GM23338 (cell line): ENCODE results near the gene MMP28. TPM values are rescaled to one million over a fixed set of nuclear protein-coding genes. Genes with fewer than 3 reads are reported as not detected.

Experiments used
- ATAC-seq: fragments of 200-7000 bp; cut with Tn5 transposase; 3 replicates; pipeline ENCODE4 v1.9.1; 2020
- DNase-seq: peaks from one replicate; pipeline ENCODE4 v3.0.0-alpha.2; 2015; ENCODE audit warnings: low spot score
- H2AFZ ChIP-seq: fragments of 200-600 bp; sonication (generic); 2 replicates; pipeline ENCODE4 v1.8.0; 2016; ENCODE audit warnings: antibody characterized with exemption, mild to moderate bottlenecking, moderate library complexity
- H3F3A ChIP-seq: fragments of 200-600 bp; sonication (generic); replicated peaks from 2 replicates; pipeline ENCODE4 v1.8.0; 2017; ENCODE audit warnings: antibody characterized with exemption, mixed run types, low read depth
- H3K27ac ChIP-seq: fragments of 200-600 bp; sonication (generic); 2 replicates; pipeline ENCODE4 v1.6.1; 2016; ENCODE audit warnings: low read depth
- H3K27me3 ChIP-seq: fragments of 200-600 bp; sonication (generic); 2 replicates; pipeline ENCODE4 v1.8.0; 2016; ENCODE audit warnings: mild to moderate bottlenecking, mixed run types, moderate library complexity; ENCODE audit not compliant: insufficient read depth
- H3K36me3 ChIP-seq: fragments of 200-600 bp; sonication (generic); 2 replicates; pipeline ENCODE4 v1.8.0; 2016; ENCODE audit warnings: mild to moderate bottlenecking; ENCODE audit not compliant: insufficient read depth
- H3K4me1 ChIP-seq: fragments of 200-600 bp; sonication (generic); 2 replicates; pipeline ENCODE4 v1.8.0; 2016; ENCODE audit warnings: mild to moderate bottlenecking, moderate library complexity; ENCODE audit not compliant: insufficient read depth
- H3K4me2 ChIP-seq: fragments of 200-600 bp; sonication (generic); 2 replicates; pipeline ENCODE4 v1.7.1; 2017; ENCODE audit warnings: mixed run types
- H3K4me3 ChIP-seq: fragments of 200-600 bp; sonication (generic); 2 replicates; pipeline ENCODE4 v1.6.1; 2016; ENCODE audit warnings: mixed run types
- H3K79me2 ChIP-seq: fragments of 200-600 bp; sonication (generic); replicated peaks from 2 replicates; pipeline ENCODE4 v1.8.0; 2017; ENCODE audit warnings: mild to moderate bottlenecking; ENCODE audit not compliant: insufficient read depth
- H3K9me2 ChIP-seq: fragments of 200-600 bp; sonication (generic); 2 replicates; pipeline ENCODE4 v1.8.0; 2017; ENCODE audit not compliant: insufficient read depth
- H4K20me1 ChIP-seq: fragments of 200-600 bp; sonication (generic); replicated peaks from 2 replicates; pipeline ENCODE4 v1.8.0; 2017; ENCODE audit warnings: mild to moderate bottlenecking; ENCODE audit not compliant: insufficient read depth
- H3K27ac Mint-ChIP-seq: 2 replicates; pipeline ENCODE4 v1.8.0; 2020; ENCODE audit warnings: inconsistent platforms, mild to moderate bottlenecking, moderate library complexity, mixed read lengths
- H3K27me3 Mint-ChIP-seq: 3 replicates; pipeline ENCODE4 v1.8.0; 2022; ENCODE audit warnings: low read depth, mild to moderate bottlenecking, moderate library complexity, mixed read lengths, inconsistent platforms; ENCODE audit not compliant: insufficient read depth, poor library complexity
- H3K36me3 Mint-ChIP-seq: 3 replicates; pipeline ENCODE4 v1.8.0; 2021; ENCODE audit warnings: low read depth, mild to moderate bottlenecking, inconsistent platforms, moderate library complexity, mixed read lengths
- H3K4me1 Mint-ChIP-seq: 3 replicates; pipeline ENCODE4 v1.8.0; 2020; ENCODE audit warnings: mild to moderate bottlenecking, inconsistent platforms, mixed read lengths
- H3K4me3 Mint-ChIP-seq: 3 replicates; pipeline ENCODE4 v1.8.0; 2021; ENCODE audit warnings: moderate library complexity, mild to moderate bottlenecking, inconsistent platforms, mixed read lengths
- H3K9me3 Mint-ChIP-seq: 3 replicates; pipeline ENCODE4 v1.8.0; 2020; ENCODE audit warnings: moderate library complexity, mild to moderate bottlenecking, inconsistent platforms, mixed read lengths
- REST ChIP-seq: IDR thresholded peaks from one replicate; pipeline ENCODE4 v1.6.1; 2018; ENCODE audit warnings: antibody characterized with exemption; ENCODE audit not compliant: unreplicated experiment
- ZNF331 ChIP-seq: fragments of 250-450 bp; sonication (Bioruptor Pico); IDR thresholded peaks from 2 replicates; pipeline ENCODE4 v1.5.0; 2020; ENCODE audit warnings: low read depth, mild to moderate bottlenecking, moderate library complexity
- ZNF462 ChIP-seq: fragments of 250-450 bp; sonication (Bioruptor Pico); IDR thresholded peaks from 2 replicates; pipeline ENCODE4 v1.5.0; 2020; ENCODE audit warnings: mild to moderate bottlenecking, moderate library complexity
- polyA plus RNA-seq: library from polyadenylated mRNA; unstranded; fragments of >200 nt; fragmentation: Nextera tagmentation; extraction: Ambion mirVana; gene quantifications from 2 replicates; pipeline ENCODE4 v1.2.1, GENCODE V29; 2016
- total RNA-seq: library from RNA; depleted of rRNA; stranded (reverse); fragments of >200 nt; shearing (Covaris generic); gene quantifications from 2 replicates; pipeline ENCODE4 v1.2.3, GENCODE V29; 2014

MMP28 gene
- total and polyA plus RNA-seq, 2 experiments from 2014 or later: not detected

- ATAC-seq (no peak), DNase-seq (peak; percentile 39)
- Mint-ChIP-seq H3K27me3 (peaks cover 15% of the 10 kb centered on the region), H3K4me3 (peak overlapping the region; percentile 91), H3K9me3 (no peaks in the 10 kb centered on the region), H3K4me1 (peaks cover 31% of the 10 kb centered on the region), H3K36me3 (no peaks in the 10 kb centered on the region; the same call in 2 of the 3 replicates), H3K27ac (no peak overlapping the region)
- peak overlapping the region; percentile 89 for H3K4me3 ChIP-seq
- H4K20me1 ChIP-seq: no peaks in the 10 kb centered on the region; the same call in 1 of the 2 replicates
- H3K27me3 ChIP-seq: peaks cover 13% of the 10 kb centered on the region
- no peaks in the 10 kb centered on the region for H3K9me2 ChIP-seq
- no peak overlapping the region for H3K27ac ChIP-seq
- H3K4me2 ChIP-seq: peak overlapping the region; percentile 93
- H3K79me2 ChIP-seq: no peaks in the 10 kb centered on the region
- no peak overlapping the region for H2AFZ ChIP-seq
- TF ChIP-seq ZNF331 (CRISPR knock-in tag) (no peak), ZNF462 (CRISPR knock-in tag) (no peak), REST (no peak)
- H3F3A ChIP-seq: 0 out of 2 replicates have a peak, but pooled peaks cover 3% of the 10 kb centered on the region
- no peaks in the 10 kb centered on the region for H3K36me3 ChIP-seq
- peaks cover 26% of the 10 kb centered on the region for H3K4me1 ChIP-seq
Observed at GRCh38 chr17:35732806-35733136, 62.7 kb downstream of the MMP28 start.
